Measurements from ENCODE around the gene LGI2.

DNA sequence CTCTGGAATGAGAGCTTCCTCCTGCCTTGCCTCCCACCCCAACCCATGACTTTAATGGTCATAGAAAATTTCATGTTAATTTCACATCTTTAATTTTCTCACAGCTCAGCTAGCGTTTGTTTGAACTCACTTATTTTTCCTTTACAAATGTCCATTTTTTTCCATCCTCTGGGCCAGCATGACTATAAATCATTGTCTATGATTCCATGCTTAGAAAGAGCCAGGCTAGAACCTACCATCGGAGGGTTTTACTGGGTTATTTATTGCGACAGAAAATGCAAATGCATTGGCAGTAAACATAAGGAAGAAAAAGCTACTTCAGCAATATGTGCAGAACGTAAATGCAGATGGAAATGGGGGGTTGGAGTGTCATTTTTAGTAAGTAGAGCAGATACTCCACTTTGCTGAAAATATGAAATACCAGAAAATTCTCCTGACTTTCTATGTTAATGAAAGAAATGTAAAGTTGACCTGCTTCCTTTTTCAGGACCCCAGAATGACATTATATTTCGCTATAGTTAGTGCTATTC, 37.1 kb downstream of the LGI2 start:
- TF ChIP-seq, protein P1, sequence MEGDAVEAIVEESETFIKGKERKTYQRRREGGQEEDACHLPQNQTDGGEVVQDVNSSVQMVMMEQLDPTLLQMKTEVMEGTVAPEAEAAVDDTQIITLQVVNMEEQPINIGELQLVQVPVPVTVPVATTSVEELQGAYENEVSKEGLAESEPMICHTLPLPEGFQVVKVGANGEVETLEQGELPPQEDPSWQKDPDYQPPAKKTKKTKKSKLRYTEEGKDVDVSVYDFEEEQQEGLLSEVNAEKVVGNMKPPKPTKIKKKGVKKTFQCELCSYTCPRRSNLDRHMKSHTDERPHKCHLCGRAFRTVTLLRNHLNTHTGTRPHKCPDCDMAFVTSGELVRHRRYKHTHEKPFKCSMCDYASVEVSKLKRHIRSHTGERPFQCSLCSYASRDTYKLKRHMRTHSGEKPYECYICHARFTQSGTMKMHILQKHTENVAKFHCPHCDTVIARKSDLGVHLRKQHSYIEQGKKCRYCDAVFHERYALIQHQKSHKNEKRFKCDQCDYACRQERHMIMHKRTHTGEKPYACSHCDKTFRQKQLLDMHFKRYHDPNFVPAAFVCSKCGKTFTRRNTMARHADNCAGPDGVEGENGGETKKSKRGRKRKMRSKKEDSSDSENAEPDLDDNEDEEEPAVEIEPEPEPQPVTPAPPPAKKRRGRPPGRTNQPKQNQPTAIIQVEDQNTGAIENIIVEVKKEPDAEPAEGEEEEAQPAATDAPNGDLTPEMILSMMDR (IDR thresholded peaks at IDR 0.05; ENCODE audit: low read length) = no peak
- no peak for TF ChIP-seq EZH2 (optimal IDR thresholded peaks at IDR 0.05; ENCODE audit: low read depth, low read length)

Measured in MM.1S (cell line).